Omental fat pad (tissue), 4 donors: ENCODE measurements around the gene GIPR. TPM values are rescaled to one million over a fixed set of nuclear protein-coding genes. Genes with fewer than 3 reads are reported as not detected.
"Not testable (repeated sequence)": the region's sequence is repeated elsewhere in the genome, so short reads cannot be mapped to it uniquely, and the experiment has no call there.

Experiments used
- ATAC-seq: fragments of 150-250 bp; one replicate; pipeline ENCODE4 v1.9.1; 2016; ENCODE audit warnings: mild to moderate bottlenecking, moderate library complexity; ENCODE audit not compliant: low FRiP score
- DNase-seq: peaks from one replicate; pipeline ENCODE4 v3.0.0-alpha.2; 2019; ENCODE audit warnings: low spot score
- total RNA-seq, 4 donors: library from RNA; depleted of rRNA; stranded (reverse); fragments of >200 nt; gene quantifications; one replicate each; pipeline ENCODE4 v1.1.0, GENCODE V29; 2016
- TF ChIP-seq, protein P1 (sequence below), 3 donors: fragments of 450-650 bp; IDR thresholded peaks; one replicate each; pipeline ENCODE4 v1.5.1; 2016 to 2017; ENCODE audit warnings: antibody characterized with exemption in 3 of 3, mild to moderate bottlenecking in 3 of 3, moderate library complexity in 2 of 3

Gene GIPR, protein sequence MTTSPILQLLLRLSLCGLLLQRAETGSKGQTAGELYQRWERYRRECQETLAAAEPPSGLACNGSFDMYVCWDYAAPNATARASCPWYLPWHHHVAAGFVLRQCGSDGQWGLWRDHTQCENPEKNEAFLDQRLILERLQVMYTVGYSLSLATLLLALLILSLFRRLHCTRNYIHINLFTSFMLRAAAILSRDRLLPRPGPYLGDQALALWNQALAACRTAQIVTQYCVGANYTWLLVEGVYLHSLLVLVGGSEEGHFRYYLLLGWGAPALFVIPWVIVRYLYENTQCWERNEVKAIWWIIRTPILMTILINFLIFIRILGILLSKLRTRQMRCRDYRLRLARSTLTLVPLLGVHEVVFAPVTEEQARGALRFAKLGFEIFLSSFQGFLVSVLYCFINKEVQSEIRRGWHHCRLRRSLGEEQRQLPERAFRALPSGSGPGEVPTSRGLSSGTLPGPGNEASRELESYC
- 1 to 10 TPM; 1.1 to 8.7 (median 2.5) TPM for total RNA-seq

DNA sequence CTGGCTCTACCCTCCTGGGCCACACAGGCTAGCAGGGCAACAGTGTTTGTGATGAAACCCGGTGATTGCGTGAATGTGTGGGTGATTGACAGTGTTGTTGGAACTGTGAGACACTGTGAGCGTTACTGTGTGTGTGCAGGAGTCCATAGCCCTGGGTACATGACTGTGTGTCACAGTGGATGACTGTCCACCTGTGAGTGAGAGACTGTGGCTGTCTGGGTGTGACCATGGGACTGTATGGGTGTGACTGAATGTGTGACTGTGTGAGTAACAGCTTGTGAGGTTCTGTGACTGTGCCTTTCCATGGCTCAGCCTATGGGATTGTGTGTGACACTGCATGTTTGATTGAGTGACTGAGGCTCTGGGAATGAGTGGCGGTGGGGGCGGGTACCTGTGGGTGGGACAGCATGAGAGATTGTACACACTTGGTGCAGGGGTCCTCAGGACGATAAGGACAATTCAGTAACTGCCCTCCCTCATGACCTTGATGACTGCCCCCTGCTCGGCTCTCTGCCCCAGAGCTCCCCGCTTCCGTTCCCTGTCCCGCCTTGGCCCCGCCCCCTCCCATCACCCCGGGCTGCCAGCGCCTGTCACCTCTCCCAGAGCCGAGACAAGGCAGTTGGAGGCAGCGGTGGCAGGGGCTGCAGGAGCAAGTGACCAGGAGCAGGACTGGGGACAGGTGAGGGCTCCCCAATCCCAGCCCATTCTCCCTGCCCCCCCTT is at the start of gene GIPR:
Gene GIPR (plus strand): TSS at position 602 of the 722 bp plus-strand sequence. CDS start 1,300 bp downstream, outside the sequence.
- DNase-seq, result no peak
- no peak for ATAC-seq
- TF ChIP-seq, protein P1, sequence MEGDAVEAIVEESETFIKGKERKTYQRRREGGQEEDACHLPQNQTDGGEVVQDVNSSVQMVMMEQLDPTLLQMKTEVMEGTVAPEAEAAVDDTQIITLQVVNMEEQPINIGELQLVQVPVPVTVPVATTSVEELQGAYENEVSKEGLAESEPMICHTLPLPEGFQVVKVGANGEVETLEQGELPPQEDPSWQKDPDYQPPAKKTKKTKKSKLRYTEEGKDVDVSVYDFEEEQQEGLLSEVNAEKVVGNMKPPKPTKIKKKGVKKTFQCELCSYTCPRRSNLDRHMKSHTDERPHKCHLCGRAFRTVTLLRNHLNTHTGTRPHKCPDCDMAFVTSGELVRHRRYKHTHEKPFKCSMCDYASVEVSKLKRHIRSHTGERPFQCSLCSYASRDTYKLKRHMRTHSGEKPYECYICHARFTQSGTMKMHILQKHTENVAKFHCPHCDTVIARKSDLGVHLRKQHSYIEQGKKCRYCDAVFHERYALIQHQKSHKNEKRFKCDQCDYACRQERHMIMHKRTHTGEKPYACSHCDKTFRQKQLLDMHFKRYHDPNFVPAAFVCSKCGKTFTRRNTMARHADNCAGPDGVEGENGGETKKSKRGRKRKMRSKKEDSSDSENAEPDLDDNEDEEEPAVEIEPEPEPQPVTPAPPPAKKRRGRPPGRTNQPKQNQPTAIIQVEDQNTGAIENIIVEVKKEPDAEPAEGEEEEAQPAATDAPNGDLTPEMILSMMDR (IDR thresholded peaks at IDR 0.05), result no peak

DNA sequence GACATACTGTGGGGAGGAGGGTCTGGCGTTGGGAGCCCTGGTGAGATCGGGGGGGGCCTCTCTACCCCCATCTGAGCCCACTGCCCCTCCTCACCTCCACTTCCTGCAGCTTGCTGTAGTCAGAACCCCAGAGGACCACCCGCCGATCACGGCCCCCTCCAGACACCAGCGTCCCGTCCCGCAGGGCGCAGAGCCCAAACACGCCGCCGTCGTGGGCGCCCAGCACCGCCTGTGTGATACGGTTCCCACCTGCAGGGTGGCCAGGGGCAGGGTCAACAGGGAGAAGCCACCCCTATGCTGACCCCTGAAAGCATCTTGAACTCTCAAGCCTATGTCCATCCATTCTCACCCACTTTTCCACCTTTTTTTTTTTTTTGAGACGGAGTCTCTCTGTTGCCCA is 46.6 kb upstream of the GIPR start:
- ATAC-seq, result no peak
- TF ChIP-seq, protein P1 (IDR thresholded peaks at IDR 0.05), result no peak
- DNase-seq, result no peak

DNA sequence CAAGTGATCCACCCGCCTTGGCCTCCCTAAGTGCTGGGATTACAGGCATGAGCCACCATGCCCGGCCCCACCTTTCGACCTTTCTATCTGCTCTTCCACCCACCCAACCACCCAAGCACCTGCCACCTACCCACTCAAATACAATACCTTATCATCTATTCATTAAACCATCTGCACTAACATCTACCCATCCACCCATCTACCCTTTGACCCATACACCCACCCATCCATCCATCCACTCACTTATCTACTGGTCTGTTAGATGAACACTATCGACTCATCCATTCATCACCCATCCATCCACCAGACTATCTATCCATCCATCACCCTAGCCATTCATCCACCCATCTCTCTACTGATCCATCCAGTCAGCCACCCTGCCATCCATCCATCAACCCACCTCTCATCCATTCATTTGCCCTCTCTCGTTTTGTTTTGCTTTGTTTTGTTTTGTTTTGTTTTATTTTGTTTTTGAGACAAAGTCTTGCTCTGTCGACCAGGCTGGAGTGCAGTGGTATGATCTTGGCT is 46.0 kb upstream of the GIPR start:
- no peak for DNase-seq
- TF ChIP-seq, protein P1 (IDR thresholded peaks at IDR 0.05), result no peak
- no peak for ATAC-seq

DNA sequence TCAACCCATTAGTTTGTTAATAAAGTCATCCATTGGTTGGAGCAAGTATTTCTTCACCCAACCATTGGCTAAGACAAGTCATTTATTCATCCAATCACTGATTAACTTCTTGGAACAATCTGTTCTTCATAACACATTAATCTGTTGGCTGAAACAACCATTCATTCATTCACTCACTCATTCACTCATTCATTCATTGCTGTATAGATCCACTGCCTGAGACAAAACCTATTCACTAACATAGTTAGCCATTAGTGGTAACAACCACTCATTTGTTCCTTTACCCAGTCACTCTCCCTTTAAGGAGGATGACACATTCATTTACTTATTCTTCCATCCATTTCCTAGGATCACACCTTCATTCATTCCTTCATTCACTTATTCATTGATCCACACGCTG is 44.0 kb upstream of the GIPR start:
- no peak for DNase-seq
- TF ChIP-seq, protein P1 (IDR thresholded peaks at IDR 0.05), result no peak
- ATAC-seq, result no peak

DNA sequence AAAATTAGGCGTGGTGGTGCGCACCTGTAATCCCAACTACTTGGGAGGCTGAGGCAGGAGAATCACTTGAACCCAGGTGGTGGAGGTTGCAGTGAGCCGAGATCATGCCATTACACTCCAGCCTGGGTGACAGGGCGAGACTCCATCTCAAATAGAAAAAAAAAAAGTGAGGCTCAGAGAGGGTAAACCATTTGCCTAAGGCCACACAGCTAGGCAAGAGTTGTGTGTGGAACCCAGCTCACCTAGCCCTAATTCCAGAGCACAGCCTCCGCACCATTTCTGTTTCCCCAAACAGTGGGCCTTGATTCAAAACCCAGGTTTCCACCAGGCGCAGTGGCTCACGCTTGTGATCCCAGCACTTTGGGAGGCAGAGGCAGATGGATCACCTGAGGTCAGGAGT is 39.8 kb upstream of the GIPR start:
- ATAC-seq, DNase-seq: not testable (repeated sequence)

DNA sequence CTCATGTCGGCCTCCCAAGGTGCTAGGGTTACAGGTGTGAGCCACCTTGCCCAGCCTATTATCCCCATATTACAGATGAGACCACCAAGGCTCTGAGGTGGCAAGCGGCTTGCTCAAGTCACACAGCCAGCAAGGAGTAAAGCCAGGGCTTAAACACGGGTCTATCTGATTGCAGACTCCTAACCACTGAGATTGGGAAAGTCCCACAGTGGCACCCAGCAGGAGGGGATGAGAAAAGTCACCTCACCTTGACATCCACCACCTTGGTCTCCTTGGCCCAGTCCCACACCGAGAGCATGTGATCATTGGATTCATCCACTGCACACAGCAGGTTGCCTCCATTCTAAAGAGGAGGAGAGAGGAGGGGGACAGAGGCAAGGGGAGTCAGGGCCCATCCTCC is 38.3 kb upstream of the GIPR start:
- DNase-seq (no peak), ATAC-seq (no peak)
- TF ChIP-seq, protein P1 (IDR thresholded peaks at IDR 0.05), result no peak

DNA sequence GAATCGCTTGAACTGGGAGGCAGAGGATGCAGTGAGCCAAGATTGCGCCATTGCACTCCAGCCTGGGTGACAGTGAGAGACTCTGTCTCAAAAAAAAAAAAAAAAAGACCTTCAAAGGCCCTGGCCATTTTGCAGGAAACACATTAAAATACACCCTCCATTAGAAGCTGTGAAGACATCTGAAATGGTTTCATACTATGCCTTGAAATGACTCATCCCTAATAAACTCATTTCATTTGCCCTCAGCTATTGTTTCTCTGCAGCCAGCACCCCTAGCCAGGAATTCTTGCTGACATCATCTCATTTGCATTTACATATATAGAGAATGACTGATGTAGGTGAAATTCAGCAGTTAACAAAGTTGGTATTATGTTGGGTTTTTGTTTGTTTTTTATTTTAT is 37.6 kb upstream of the GIPR start:
- DNase-seq (no peak), ATAC-seq (no peak)
- TF ChIP-seq, protein P1 (IDR thresholded peaks at IDR 0.05), result no peak
